SKM-1 treated with dmso at 0.1 percent for 144 hours (cell line): ENCODE data around the gene NCOA1.

Source experiments
- DNase-seq: peaks from one replicate; lab custom pipeline; 2025; ENCODE audit not compliant: unreplicated experiment; lab: John Stamatoyannopoulos, UW

The NCOA1 gene

DNA sequence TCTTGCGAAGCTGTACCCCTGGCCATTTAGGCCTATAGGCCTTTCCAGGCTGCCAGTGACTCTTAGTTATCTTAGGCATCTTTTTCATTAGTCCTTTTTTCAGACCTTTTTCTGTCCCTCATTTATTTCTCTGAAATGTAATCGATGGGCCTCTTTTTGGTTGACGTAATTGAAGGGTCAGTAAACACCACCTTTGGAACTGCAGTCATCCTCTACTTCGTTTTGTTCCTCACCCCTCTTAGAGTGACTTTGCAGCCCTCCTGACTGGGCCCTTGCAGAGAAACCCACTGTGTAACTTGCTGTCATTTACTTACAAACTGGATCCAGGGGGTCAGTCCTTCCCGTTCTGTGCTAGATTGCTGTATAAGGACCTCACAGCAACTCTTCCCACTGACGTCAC, 325.4 kb downstream of the NCOA1 start:
- DNase-seq: no peak

DNA sequence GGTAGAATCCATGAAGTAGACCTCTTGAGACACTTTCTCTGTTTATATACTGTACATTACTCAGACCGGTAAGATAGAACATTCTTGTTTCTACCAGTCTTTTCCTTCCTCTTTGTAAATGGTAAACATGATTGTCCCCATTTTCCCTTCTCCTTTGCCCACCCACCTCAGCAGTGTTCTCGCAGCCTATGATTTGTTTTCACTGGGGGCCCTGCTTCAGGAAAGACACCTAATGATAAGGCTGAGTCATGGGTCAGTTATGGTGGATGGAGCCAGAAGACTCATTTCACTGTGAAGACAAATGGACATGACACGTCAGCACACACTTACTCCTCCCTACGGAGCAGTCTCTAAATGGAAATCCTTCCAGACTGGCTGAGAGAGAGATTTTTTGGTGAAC, 325.8 kb downstream of the NCOA1 start:
- DNase-seq: no peak

DNA sequence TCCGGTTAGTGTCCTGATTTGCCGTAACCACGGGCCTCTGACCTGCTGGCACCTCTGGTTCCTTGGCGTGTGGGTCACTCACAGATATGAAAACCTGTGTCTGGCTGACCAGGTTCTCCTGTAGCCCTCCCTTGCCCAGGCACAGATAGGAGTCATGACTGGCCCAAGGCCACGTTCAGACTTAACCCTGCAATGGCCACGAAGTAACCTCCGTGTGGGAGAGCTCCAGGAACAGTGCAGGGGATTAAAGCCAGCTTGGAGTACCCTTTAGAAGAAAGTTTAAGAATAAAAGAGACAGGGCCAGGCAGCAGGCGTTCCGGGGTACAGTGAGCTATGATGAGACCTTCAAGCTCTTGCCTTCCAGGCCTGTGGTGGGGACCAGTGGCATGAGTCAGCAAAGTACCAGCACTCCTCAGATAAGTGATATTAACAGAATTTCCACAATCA, 327.7 kb downstream of the NCOA1 start:
- DNase-seq: no peak

DNA sequence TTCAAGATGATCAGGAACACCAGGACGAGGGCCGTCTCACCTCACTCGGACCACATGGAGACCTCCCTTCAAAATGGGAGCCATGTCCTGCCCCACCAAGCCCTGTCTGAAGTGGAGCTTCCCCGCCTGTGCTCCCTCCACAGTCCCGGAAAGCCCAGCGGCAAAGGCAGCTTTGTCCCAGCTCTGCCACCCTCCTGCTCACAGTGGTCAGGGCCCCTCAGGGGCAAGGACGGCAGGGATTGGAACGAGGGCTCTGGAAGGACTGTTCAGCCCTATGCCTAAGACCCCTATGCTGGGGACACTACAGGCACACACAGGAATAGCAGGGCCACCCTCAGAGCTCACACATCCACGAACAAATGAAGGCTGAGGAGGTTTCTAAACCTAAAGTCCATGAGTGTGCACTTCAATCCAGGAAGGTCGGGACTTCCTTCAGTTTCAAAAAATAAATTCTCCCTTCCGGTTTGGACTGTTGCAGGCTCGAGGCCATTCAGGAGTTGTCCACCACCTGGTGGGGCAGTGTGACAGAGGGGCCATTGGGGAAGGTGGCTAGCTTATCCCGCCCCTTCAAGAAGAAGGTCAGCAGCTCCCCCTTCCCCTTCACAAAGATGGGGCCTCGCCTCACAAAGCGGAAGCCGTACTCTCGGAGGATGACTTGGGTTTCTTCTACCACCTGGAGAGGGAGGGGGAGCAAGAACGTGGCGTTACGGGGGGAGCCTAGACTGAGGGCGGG, 328.6 kb downstream of the NCOA1 start:
- DNase-seq: no peak

DNA sequence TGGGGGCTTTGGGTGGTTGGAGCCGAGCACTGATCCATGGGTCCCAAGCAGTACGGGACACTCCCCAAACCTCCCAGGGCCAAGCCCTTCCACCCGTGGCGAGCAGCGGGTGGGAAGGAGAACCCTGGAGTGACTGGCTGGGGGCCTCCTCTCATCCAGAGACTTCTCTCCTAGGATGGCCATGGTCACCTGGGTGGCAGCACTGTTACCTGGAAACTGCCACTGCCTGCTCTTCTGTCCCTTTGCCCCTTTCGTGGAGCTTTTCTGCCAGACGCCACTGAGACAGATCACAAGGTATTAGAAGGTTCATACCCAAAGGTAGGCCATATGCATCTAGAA, 329.1 kb downstream of the NCOA1 start:
- no peak for DNase-seq
